ELR (cell line): Measurements from ENCODE around the gene AKR1D1.
A peak's percentile ranks its signal among the peaks of the same experiment; 100 is the strongest.
"Not testable (repeated sequence)": the region's sequence is repeated elsewhere in the genome, so short reads cannot be mapped to it uniquely, and the experiment has no call there.

Source experiments
- DNase-seq: peaks from one replicate; pipeline ENCODE4 v3.0.0-alpha.2; 2015; ENCODE audit warnings: low read depth

Gene AKR1D1

DNA sequence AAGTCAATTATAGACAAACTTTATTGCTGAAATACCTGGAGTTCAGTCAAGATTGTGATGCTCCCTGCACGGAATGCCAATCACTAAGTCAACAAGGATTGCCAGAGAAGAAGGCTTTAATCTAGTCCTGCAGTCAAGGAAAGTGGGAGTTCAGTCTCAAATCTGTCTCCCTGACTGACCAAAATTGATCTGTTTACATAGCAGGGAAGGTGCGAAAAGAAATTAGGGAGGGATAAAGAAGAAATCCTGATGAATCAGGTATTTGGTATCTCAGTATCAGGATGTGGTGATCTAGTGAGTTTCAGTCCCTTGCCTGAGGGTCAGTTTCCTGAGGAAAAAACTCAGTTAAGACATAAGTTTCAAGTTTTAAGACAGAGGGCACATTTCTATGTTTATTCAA is 2.1 kb upstream of the AKR1D1 start:
- DNase-seq: peak; percentile 33

- no peak for DNase-seq
Measured at GRCh38 chr7:138074540-138074939, 1.7 kb upstream of the AKR1D1 start.

- DNase-seq: no peak
Measured at GRCh38 chr7:138075350-138075749, 909 bp upstream of the AKR1D1 start.

- DNase-seq: not testable (repeated sequence)
Measured at GRCh38 chr7:138075786-138076185, 473 bp upstream of the AKR1D1 start.

DNA sequence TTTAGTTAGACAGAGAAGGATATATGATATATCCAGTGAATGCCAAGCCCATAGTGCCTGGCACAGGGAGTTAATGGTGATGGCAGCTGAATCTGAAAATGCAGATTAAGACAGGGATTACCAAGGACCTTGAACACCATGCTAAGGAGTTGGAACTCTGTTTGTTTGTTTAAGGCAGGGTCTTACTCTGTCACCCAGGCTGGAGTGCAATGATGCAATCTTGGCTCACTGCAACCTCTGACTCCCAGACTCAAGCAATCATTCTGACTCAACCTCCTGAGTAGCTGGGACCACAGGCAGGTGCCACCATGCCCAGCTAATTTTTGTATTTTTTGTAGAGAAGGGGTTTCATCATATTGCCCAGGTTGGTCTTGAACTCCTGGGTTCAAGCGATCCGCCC is 1.6 kb downstream of the AKR1D1 start:
- DNase-seq: peak; percentile 23

- no peak for DNase-seq
Measured at GRCh38 chr7:138079137-138079536, 2.9 kb downstream of the AKR1D1 start.

GRCh38 chr7:138081868-138082267 is 5.6 kb downstream of the AKR1D1 start:
- DNase-seq: no peak

DNA sequence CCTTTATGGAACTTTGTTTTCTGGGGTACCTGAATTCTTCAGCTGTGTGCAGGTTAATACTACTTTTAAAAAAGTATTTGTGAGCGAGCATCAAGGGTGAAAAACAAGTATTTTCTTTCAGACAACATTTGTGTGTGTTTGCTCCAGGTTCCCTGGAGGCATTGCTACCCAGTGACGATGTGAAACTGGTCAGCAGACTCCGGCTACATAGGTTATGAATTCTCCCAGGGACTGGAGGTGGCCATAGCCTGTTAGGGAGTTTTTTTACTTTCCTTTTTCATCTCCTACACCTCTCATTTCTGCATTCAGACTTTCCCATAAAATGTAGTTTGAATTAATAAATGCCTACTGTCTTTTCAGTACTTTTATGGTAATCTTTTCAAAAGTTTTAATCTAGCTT is 7.6 kb downstream of the AKR1D1 start:
- DNase-seq: no peak

DNA sequence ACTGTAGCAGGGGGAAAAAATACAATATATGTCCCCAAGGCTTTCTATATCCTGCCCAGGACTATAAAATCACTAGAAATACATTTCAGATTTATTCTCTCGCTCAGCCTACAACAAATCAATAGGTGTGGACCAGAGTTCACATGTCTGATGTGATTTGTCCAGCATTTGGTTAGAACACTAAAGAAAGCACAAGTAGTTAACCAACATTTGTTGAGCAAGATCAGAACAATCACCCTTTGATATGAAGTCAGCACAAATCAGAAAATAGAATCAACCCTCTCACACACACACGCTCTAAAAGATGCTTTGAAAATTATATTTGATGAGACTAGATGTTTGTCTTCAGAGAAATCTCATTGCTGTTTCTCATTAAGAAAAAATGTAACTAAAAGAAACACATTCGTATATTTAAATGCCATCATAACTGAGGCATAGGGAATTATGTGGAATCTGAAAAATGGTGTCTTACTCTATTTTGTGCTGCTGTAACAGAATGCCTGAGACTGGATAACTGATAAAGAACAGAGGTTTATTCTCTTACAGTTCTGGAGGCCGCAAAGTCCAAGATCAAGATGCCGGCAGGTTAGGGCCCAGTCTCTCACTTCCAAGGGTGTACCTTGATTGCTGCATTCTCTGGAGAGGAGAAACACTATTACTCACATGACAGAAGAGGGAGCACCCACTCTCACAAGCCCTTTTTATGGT is 10.5 kb downstream of the AKR1D1 start:
- no peak for DNase-seq

DNA sequence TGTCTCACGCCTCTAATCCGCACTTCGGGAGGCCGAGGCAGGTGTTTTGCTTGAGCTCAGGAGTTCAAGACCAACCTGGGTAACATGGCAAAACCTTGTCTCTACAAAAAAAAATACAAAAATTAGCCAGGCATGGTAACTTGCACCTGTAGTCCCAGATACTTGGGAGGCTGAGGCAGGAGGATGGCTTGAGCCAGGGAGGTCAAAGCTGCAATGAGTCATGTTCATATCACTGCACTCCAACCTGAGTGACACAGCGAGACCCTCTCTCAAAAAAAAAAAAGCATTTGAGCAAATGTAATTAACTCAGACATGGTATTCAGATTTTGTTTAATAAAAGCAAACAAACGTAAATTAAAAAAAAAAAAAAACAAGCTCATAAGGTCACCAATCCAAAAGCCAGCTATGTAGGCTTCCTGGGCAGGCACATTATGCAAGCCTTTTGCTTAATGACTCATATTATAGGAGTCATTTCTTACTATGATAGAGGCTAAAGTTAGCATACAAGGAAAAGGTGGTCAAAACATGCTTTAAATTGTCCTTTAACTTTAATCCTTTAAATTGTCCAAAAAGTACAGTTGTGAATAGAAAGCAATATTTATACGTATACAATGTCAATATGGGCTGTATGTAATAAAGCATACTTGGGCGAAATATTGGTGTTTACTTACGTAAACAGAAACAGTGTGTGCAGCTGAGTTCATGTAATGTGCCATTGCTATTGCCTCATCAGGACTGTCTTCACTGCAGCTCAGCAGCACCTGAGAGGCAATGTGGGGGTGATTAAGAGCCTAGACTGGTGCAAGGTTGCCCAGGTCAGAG is 13.0 kb downstream of the AKR1D1 start:
- DNase-seq: peak; percentile 57

DNA sequence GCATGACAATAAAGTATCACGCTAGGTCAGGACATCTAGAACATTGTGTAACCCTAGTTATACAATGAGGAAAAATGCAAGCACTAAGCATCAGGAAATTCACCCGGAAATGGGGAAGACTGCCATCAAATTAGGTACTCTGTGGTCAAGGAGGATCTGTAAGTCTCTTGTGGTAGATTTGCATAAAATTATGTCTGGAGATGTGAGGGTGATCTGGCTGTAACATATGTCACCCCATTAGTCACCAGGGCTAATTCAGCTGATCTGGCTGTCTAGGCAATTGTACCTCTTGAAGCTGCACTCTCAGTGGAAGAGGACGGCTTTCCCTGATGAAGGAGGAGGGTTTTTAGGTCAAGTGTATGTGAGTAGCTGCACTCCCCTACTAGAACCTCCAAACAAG is 14.8 kb downstream of the AKR1D1 start:
- DNase-seq: no peak

DNA sequence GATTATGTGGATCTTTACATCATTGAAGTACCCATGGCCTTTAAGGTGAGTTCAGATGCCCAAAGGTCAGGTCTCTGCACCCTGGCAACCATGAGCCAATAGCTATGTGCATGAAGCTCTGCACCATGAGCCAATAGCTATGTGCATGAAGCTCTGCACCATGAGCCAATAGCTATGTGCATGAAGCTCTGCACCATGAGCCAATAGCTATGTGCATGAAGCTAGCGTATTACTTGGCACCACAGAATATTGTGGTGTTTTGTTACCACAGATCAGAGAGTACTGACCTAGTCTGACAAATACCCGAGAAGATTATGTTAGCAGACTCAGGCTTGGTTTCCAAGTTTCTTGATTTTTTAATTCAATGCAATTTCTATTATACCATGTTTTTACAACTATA is 15.6 kb downstream of the AKR1D1 start:
- not testable (repeated sequence) for DNase-seq

- DNase-seq: peak; percentile 33
Measured at GRCh38 chr7:138092486-138093028, 16.3 kb downstream of the AKR1D1 start.

DNA sequence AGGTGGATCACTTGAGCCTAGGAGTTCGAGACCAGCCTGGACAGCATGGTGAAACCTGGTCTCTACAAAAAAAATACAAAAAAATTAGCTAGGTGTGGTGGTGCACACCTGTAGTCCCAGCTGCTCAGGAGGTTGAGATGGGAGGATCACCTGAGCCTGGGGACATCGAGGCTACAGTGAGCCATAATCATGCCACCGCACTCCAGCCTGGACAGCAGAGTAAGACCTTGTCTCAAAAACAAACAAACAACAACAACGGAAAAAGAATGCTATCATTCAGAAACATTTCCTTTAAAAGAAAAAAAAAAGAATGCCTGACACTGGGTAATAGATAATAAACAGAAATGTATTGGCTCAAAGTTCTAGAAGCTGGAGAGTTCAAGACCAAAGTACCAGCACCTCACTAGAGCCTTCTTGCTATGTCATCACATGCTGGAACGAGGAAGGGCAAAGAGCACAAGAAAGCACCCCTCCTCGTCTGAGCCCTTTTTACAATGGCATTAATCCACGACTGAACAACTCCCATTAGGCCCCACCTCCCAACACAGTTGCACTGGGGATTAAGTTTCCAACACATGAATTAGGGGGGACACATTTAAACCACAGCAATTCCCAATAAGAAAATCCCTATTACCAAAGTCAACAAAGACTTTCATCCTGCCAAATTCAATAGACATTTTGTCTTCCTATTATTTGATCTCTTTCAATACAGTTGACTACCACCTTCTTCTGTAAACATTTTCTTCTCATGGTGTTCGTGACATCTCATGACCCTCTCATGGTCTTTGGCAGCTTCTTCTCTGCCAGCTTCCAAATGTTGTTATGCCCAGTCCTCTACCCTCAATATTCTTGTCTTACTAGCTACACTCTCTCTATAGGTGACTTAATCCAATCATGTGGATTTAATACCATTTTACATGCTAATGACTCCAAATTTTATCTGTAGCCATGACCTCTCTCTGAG is 20.0 kb downstream of the AKR1D1 start:
- DNase-seq: no peak

- peak; percentile 49 for DNase-seq
Measured at GRCh38 chr7:138097064-138097741, 20.9 kb downstream of the AKR1D1 start.

GRCh38 chr7:138099813-138100212 is 23.6 kb downstream of the AKR1D1 start:
- no peak for DNase-seq

GRCh38 chr7:138105221-138105620 is 29.0 kb downstream of the AKR1D1 start:
- DNase-seq: no peak

- DNase-seq: no peak
Measured at GRCh38 chr7:138115047-138115446, 38.8 kb downstream of the AKR1D1 start.

GRCh38 chr7:138116141-138116540 is 39.9 kb downstream of the AKR1D1 start:
- peak; percentile 47 for DNase-seq

DNA sequence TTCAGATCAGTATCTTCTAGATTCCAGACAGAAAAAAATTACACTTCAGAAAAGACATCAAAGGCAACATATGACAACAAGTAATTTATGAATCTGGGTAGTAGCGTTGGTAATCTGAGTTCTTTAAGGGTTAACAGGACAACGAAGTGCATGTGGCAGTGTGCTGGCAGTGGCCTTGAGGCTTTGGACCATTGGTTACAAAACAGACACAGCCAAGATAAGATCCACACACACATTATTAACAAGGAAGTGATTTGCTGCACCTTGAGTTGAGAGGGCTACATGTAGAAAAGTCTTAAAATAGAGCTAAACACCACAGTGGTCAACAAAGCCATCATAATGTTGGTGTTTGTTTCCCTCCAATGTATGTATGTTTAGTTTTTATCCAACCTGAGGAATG is 40.6 kb downstream of the AKR1D1 start:
- DNase-seq: no peak

- DNase-seq: no peak
Measured at GRCh38 chr7:138120140-138120827, 44.0 kb downstream of the AKR1D1 start.
